GM12874 (cell line): ENCODE results near the gene NKAPD1.

Experiments used
- CTCF ChIP-seq: IDR thresholded peaks from 2 replicates; pipeline ENCODE4 v1.5.1; 2011; ENCODE audit warnings: low read depth, mild to moderate bottlenecking, control low read depth, low read length, moderate library complexity; ENCODE audit not compliant: insufficient read depth

NKAPD1 gene

GRCh38 chr11:112058103-112058502 is 16.0 kb upstream of the NKAPD1 start:
- TF ChIP-seq CTCF = no peak

DNA sequence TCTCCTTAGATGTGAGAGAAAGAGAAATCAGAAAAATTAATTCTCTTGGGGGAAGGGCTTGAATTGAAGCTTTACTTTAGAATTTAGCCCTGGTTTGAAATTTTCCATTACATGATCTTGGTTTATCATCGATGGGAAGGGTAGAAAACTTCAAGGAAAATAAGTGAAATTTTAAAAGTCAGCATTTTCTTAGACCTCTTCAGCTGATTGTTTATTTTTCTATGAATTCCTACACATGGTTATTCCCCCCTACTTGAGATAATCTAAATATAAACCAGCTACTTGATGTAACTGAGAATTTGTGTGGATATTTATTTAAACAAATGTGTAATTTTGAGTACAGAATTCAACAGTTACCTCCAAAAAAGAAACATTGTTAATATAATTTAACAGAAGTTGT is 11.2 kb upstream of the NKAPD1 start:
- no peak for TF ChIP-seq CTCF

DNA sequence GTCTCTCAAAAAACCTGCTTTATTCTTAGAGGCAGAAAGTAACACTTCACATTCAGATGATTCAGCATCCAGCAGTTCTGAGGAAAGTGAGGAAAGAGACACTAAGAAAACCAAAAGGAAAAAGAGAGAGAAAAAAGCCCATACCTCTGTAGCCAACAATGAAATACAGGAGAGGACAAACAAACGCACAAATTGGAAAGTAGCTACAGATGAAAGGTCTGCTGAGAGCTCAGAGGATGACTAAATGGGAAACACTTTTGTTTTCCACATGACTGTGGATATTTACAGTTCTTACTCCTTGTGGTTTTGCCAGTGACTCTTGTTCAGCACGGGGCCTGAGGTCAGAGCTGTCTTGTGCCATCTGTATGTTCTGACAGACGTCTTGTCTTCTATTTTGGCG is 8.6 kb downstream of the NKAPD1 start:
- no peak for TF ChIP-seq CTCF

GRCh38 chr11:112085822-112086421 is 11.8 kb downstream of the NKAPD1 start:
- no peak for TF ChIP-seq CTCF

GRCh38 chr11:112086422-112087191 is 12.5 kb downstream of the NKAPD1 start, which contains the start of the genes SDHD and TIMM8B:
Gene SDHD (plus strand): TSS chr11:112086873. CDS start chr11:112086908, 35 bp downstream.
Gene TIMM8B (minus strand): TSS chr11:112086756. CDS start chr11:112086723, 33 bp downstream.
- no peak for TF ChIP-seq CTCF

GRCh38 chr11:112087212-112087611 is 13.1 kb downstream of the NKAPD1 start:
- TF ChIP-seq CTCF = no peak

GRCh38 chr11:112096194-112096593 is 22.1 kb downstream of the NKAPD1 start:
- TF ChIP-seq CTCF = no peak
